HCT116 (cell line): ENCODE data around the gene MXI1.

Source experiments
- CTCF ChIP-seq, 3 experiments: fragments of 200-600 bp in 1 of 3; sonication (generic) in 1 of 3; IDR thresholded peaks in 2 of 3; conservative IDR thresholded peaks in 1 of 3; 2 replicates each; pipeline ENCODE4 v1.5.1; 2012 to 2017; ENCODE audit warnings: low read depth in 2 of 3, low read length in 2 of 3, antibody characterized with exemption in 1 of 3, borderline replicate concordance in 1 of 3, control low read depth in 1 of 3, mild to moderate bottlenecking in 1 of 3, mixed read lengths in 1 of 3, mixed run types in 1 of 3, moderate library complexity in 1 of 3; ENCODE audit not compliant: insufficient read depth in 1 of 3
- EGR1 ChIP-seq: IDR thresholded peaks from 2 replicates; pipeline ENCODE4 v1.6.1; 2012; ENCODE audit warnings: low read depth
- FOSL1 ChIP-seq: IDR thresholded peaks from 2 replicates; pipeline ENCODE4 v1.6.1; 2012; ENCODE audit warnings: low read depth
- POLR2A ChIP-seq: IDR thresholded peaks from 2 replicates; pipeline ENCODE4 v1.7.0; 2011; ENCODE audit warnings: borderline replicate concordance; ENCODE audit not compliant: insufficient read depth, insufficient read length; ENCODE audit errors: extremely low read depth
- REST ChIP-seq: IDR thresholded peaks from 2 replicates; pipeline ENCODE4 v1.6.1; 2012; ENCODE audit warnings: low read depth
- SP1 ChIP-seq: IDR thresholded peaks from 2 replicates; pipeline ENCODE4 v1.6.1; 2012; ENCODE audit warnings: low read depth
- TCF7L2 ChIP-seq: IDR thresholded peaks from 2 replicates; pipeline ENCODE4 v1.7.0; 2011; ENCODE audit warnings: borderline replicate concordance, inconsistent platforms; ENCODE audit not compliant: insufficient read depth, insufficient read length; ENCODE audit errors: extremely low read depth
- YY1 ChIP-seq: IDR thresholded peaks from 2 replicates; pipeline ENCODE4 v1.6.1; 2011; ENCODE audit warnings: low read length, low read depth, moderate library complexity, mild to moderate bottlenecking; ENCODE audit not compliant: insufficient replicate concordance; ENCODE audit errors: extremely low read depth
- TF ChIP-seq, protein P1 (sequence below): IDR thresholded peaks from 2 replicates; pipeline ENCODE4 v1.6.1; 2012

- no peak for TF ChIP-seq TCF7L2
- no peak for TF ChIP-seq EGR1
- no peak for TF ChIP-seq YY1
- no peak for TF ChIP-seq POLR2A
- TF ChIP-seq, protein P1, sequence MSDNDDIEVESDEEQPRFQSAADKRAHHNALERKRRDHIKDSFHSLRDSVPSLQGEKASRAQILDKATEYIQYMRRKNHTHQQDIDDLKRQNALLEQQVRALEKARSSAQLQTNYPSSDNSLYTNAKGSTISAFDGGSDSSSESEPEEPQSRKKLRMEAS = no peak
- no peak for TF ChIP-seq CTCF (IDR thresholded peaks at IDR 0.05 in 2 of 3, conservative IDR thresholded peaks at IDR 0.05 in 1 of 3; ENCODE audit: borderline replicate concordance in 1 of 3, insufficient read depth in 1 of 3, low read depth in 2 of 3, low read length in 2 of 3)
- TF ChIP-seq REST = no peak
- TF ChIP-seq SP1 = no peak
- TF ChIP-seq FOSL1 = no peak
Observed at GRCh38 chr10:110276603-110277002, 69.2 kb downstream of the MXI1 start.
